Measurements from ENCODE around the gene CDC42. TPM values are rescaled to one million over a fixed set of nuclear protein-coding genes. Genes with fewer than 3 reads are reported as not detected.

CDC42 gene
- total and polyA plus RNA-seq, 2 experiments from 2014 or later: 69.7 to 358 TPM

- H2AFZ ChIP-seq: no peak overlapping the region
- 76% methylated on average over 3 of the region's 3 CpGs for WGBS (ENCODE audit: low lambda C conversion rate, missing lambda C conversion rate)
- H3K9me3 ChIP-seq (ENCODE audit: low read depth): no peaks in the 10 kb centered on the region
- no peak overlapping the region for H3K4me3 ChIP-seq
- H3K79me2 ChIP-seq: peaks cover 50% of the 10 kb centered on the region
- peaks cover 26% of the 10 kb centered on the region for H3K4me1 ChIP-seq (ENCODE audit: insufficient read depth)
- H3K4me2 ChIP-seq: no peak overlapping the region
- H3K27me3 ChIP-seq: no peaks in the 10 kb centered on the region
- no peak for DNase-seq (ENCODE audit: low spot score)
- peaks cover 40% of the 10 kb centered on the region for H4K20me1 ChIP-seq (ENCODE audit: insufficient read depth, poor library complexity, severe bottlenecking)
- no peaks in the 10 kb centered on the region for H3K36me3 ChIP-seq (replicated peaks; ENCODE audit: insufficient read depth, low read depth)
- H3K9me2 ChIP-seq (replicated peaks; ENCODE audit: insufficient read depth): no peaks in the 10 kb centered on the region
- TF ChIP-seq EZH2 (IDR thresholded peaks at IDR 0.05; ENCODE audit: borderline replicate concordance): no peak
- TF ChIP-seq EZH2phosphoT487 (IDR thresholded peaks at IDR 0.05; ENCODE audit: low read depth, severe bottlenecking, unreplicated experiment): no peak
- no peak for TF ChIP-seq CTCF (IDR thresholded peaks at IDR 0.05; ENCODE audit: poor library complexity)
- H3K27ac ChIP-seq: no peak overlapping the region
Observed at GRCh38 chr1:22111620-22112019, 59.1 kb downstream of the CDC42 start.

GRCh38 chr1:22112554-22112953 lies 60.0 kb downstream of the CDC42 start:
- H3K9me3 ChIP-seq (ENCODE audit: low read depth): no peaks in the 10 kb centered on the region
- H3K4me1 ChIP-seq (ENCODE audit: insufficient read depth): peaks cover 26% of the 10 kb centered on the region
- no peaks in the 10 kb centered on the region for H3K36me3 ChIP-seq (replicated peaks; ENCODE audit: insufficient read depth, low read depth)
- no peak for TF ChIP-seq EZH2phosphoT487 (IDR thresholded peaks at IDR 0.05; ENCODE audit: low read depth, severe bottlenecking, unreplicated experiment)
- no peak for TF ChIP-seq EZH2 (IDR thresholded peaks at IDR 0.05; ENCODE audit: borderline replicate concordance)
- no peak for TF ChIP-seq CTCF (IDR thresholded peaks at IDR 0.05; ENCODE audit: poor library complexity)
- H3K4me2 ChIP-seq: no peak overlapping the region
- H3K27ac ChIP-seq: no peak overlapping the region
- H4K20me1 ChIP-seq (ENCODE audit: insufficient read depth, poor library complexity, severe bottlenecking): peaks cover 43% of the 10 kb centered on the region
- no peaks in the 10 kb centered on the region for H3K9me2 ChIP-seq (replicated peaks; ENCODE audit: insufficient read depth)
- no peak for DNase-seq (ENCODE audit: low spot score)
- no peak overlapping the region for H3K4me3 ChIP-seq
- no peak overlapping the region for H2AFZ ChIP-seq
- H3K79me2 ChIP-seq: peaks cover 44% of the 10 kb centered on the region
- H3K27me3 ChIP-seq: no peaks in the 10 kb centered on the region
- WGBS (ENCODE audit: low lambda C conversion rate, missing lambda C conversion rate): 75% methylated on average over 3 of the region's 3 CpGs

GRCh38 chr1:22114083-22115012 lies 61.8 kb downstream of the CDC42 start:
- DNase-seq (ENCODE audit: low spot score): peak; percentile 67
- 57% methylated on average over 18 of the region's 18 CpGs for WGBS (ENCODE audit: low lambda C conversion rate, missing lambda C conversion rate)
- Histone ChIP-seq H3K9me2 (replicated peaks; ENCODE audit: insufficient read depth) (no peaks in the 10 kb centered on the region), H3K4me2 (peak overlapping the region; percentile 12), H3K36me3 (replicated peaks; ENCODE audit: insufficient read depth, low read depth) (no peaks in the 10 kb centered on the region), H3K27me3 (no peaks in the 10 kb centered on the region), H3K79me2 (peaks cover 31% of the 10 kb centered on the region), H2AFZ (no peak overlapping the region), H3K4me3 (no peak overlapping the region), H3K9me3 (ENCODE audit: low read depth) (no peaks in the 10 kb centered on the region), H3K4me1 (ENCODE audit: insufficient read depth) (peaks cover 15% of the 10 kb centered on the region), H3K27ac (peak overlapping the region; percentile 45), H4K20me1 (ENCODE audit: insufficient read depth, poor library complexity, severe bottlenecking) (peaks cover 41% of the 10 kb centered on the region)
- TF ChIP-seq CTCF (IDR thresholded peaks at IDR 0.05; ENCODE audit: poor library complexity) (no peak), EZH2 (IDR thresholded peaks at IDR 0.05; ENCODE audit: borderline replicate concordance) (no peak), EZH2phosphoT487 (IDR thresholded peaks at IDR 0.05; ENCODE audit: low read depth, severe bottlenecking, unreplicated experiment) (no peak)

All from hepatocyte (in vitro differentiated cells).